HL-60/S4 (cell line): ENCODE measurements around the gene LPGAT1.
"Not testable (repeated sequence)": the region's sequence is repeated elsewhere in the genome, so short reads cannot be mapped to it uniquely, and the experiment has no call there.

Experiments used
- in situ Hi-C: fragments of 300-500 bp; cut with MboI; formaldehyde crosslinking; loops from 2 replicates; pipeline ENCODE4 v1.14.3; 2022; ENCODE audit warnings: low sequenced_read_pairs

LPGAT1 gene

GRCh38 chr1:211737115-211738035 lies 93.2 kb downstream of the LPGAT1 start:
- in situ Hi-C loops, result no loop called here

GRCh38 chr1:211736351-211736915 lies 94.1 kb downstream of the LPGAT1 start:
- in situ Hi-C loops, result no loop called here

GRCh38 chr1:211735208-211736170 lies 95.1 kb downstream of the LPGAT1 start:
- in situ Hi-C loops, result no loop called here

GRCh38 chr1:211734791-211735190 lies 95.8 kb downstream of the LPGAT1 start:
- in situ Hi-C loops, result no loop called here

GRCh38 chr1:211734359-211734758 lies 96.2 kb downstream of the LPGAT1 start:
- in situ Hi-C loops, result no loop called here

- in situ Hi-C loops, result no loop called here
Measured at GRCh38 chr1:211732293-211732980, 98.1 kb downstream of the LPGAT1 start.

- in situ Hi-C loops, result no loop called here
Measured at GRCh38 chr1:211731456-211732292, 98.9 kb downstream of the LPGAT1 start.

- in situ Hi-C loops, result no loop called here
Measured at GRCh38 chr1:211730347-211730746, 100.2 kb downstream of the LPGAT1 start.

- in situ Hi-C loops, result no loop called here
Measured at GRCh38 chr1:211729238-211729637, 101.3 kb downstream of the LPGAT1 start.

GRCh38 chr1:211726467-211726995 lies 104.0 kb downstream of the LPGAT1 start:
- in situ Hi-C loops, result no loop called here

GRCh38 chr1:211724687-211725196 lies 105.8 kb downstream of the LPGAT1 start:
- in situ Hi-C loops, result no loop called here

GRCh38 chr1:211723273-211723672 lies 107.3 kb downstream of the LPGAT1 start:
- in situ Hi-C loops, result no loop called here

- in situ Hi-C loops, result no loop called here
Measured at GRCh38 chr1:211722277-211723175, 108.0 kb downstream of the LPGAT1 start.

- in situ Hi-C loops, result not testable (repeated sequence)
Measured at GRCh38 chr1:211716555-211716954, 114.0 kb downstream of the LPGAT1 start.

GRCh38 chr1:211715971-211716370 lies 114.6 kb downstream of the LPGAT1 start:
- in situ Hi-C loops, result no loop called here

GRCh38 chr1:211714154-211714553 lies 116.4 kb downstream of the LPGAT1 start:
- in situ Hi-C loops, result no loop called here

GRCh38 chr1:211713231-211713630 lies 117.3 kb downstream of the LPGAT1 start:
- in situ Hi-C loops, result no loop called here

GRCh38 chr1:211711315-211711705 lies 119.3 kb downstream of the LPGAT1 start:
- in situ Hi-C loops, result no loop called here
